A549 (cell line): ENCODE measurements around the gene WNT3A. TPM values are rescaled to one million over a fixed set of nuclear protein-coding genes. Genes with fewer than 3 reads are reported as not detected.

Experiments
- ATAC-seq, 2 experiments: fragments of 200-7000 bp in 1 of 2; fragments of >200 bp in 1 of 2; cut with Nextera tagmentation in 1 of 2; cut with Tn5 transposase in 1 of 2; 3 replicates each; pipeline versions ENCODE4 v1.8.0 to v1.9.1; 2018 to 2020; ENCODE audit warnings: mild to moderate bottlenecking in 1 of 2, moderate library complexity in 1 of 2
- CTCF ChIA-PET: fragments of 300-600 bp; sonication (Branson Sonifier 250); formaldehyde crosslinking; extraction: SDS; loops from one replicate; lab custom pipeline; 2021; ENCODE audit warnings: antibody characterized with exemption, inconsistent platforms; lab: Yijun Ruan, JAX
- POLR2A ChIA-PET: fragments of 350-600 bp; formaldehyde crosslinking; extraction: SDS; loops from one replicate; lab custom pipeline; 2021; ENCODE audit warnings: antibody characterized with exemption, inconsistent platforms; lab: Yijun Ruan, JAX
- DNase-seq, 2 experiments: peaks; one replicate each; pipeline versions ENCODE4 v3.0.0 to v3.0.0-alpha.2; 2011 to 2016; ENCODE audit warnings: low read depth in 1 of 2, low spot score in 1 of 2
- FAIRE-seq: peaks from 2 replicates; lab custom pipeline; 2011; peaks lifted over from hg19 to GRCh38; lab: Jason Lieb, UNC
- H3K27ac ChIP-seq, 2 experiments: fragments of >200 bp; sonication (Bioruptor Twin); formaldehyde crosslinking; 3 replicates each; pipeline ENCODE4 v1.5.1; 2016 to 2017
- H3K4me1 ChIP-seq: fragments of >200 bp; sonication (Bioruptor Twin); formaldehyde crosslinking; 3 replicates; pipeline ENCODE4 v1.6.1; 2016
- H3K4me2 ChIP-seq: fragments of >200 bp; sonication (Bioruptor Twin); formaldehyde crosslinking; 3 replicates; pipeline ENCODE4 v1.6.1; 2016
- H3K4me3 ChIP-seq: fragments of >200 bp; sonication (Bioruptor Twin); formaldehyde crosslinking; 3 replicates; pipeline ENCODE4 v1.5.1; 2016
- H3K9me3 ChIP-seq: fragments of >200 bp; sonication (Bioruptor Twin); formaldehyde crosslinking; 3 replicates; pipeline ENCODE4 v1.6.1; 2016
- ATOH8 ChIP-seq: fragments of 250-450 bp; sonication (Bioruptor Pico); IDR thresholded peaks from 2 replicates; pipeline ENCODE4 v1.5.0; 2020; ENCODE audit warnings: low read depth, mild to moderate bottlenecking, moderate library complexity
- CBX2 ChIP-seq: fragments of 200-600 bp; sonication (generic); IDR thresholded peaks from 2 replicates; pipeline ENCODE4 v1.6.1; 2016; ENCODE audit warnings: low read depth, mild to moderate bottlenecking, borderline replicate concordance
- CHD2 ChIP-seq: fragments of 150-350 bp; IDR thresholded peaks from 2 replicates; pipeline ENCODE4 v1.6.1; 2014; ENCODE audit warnings: low read length; ENCODE audit not compliant: partially characterized antibody
- EHF ChIP-seq: fragments of 250-450 bp; sonication (Bioruptor Pico); IDR thresholded peaks from 2 replicates; pipeline ENCODE4 v1.5.0; 2020; ENCODE audit warnings: mild to moderate bottlenecking
- EHMT2 ChIP-seq: fragments of 200-600 bp; sonication (generic); IDR thresholded peaks from 2 replicates; pipeline ENCODE4 v1.6.1; 2016; ENCODE audit warnings: antibody characterized with exemption, low read depth, mild to moderate bottlenecking, moderate library complexity
- ELK1 ChIP-seq: fragments of 150-350 bp; IDR thresholded peaks from 2 replicates; pipeline ENCODE4 v1.6.1; 2014; ENCODE audit warnings: low read depth, mild to moderate bottlenecking, low read length
- EP300 ChIP-seq, 2 experiments: fragments of >200 bp; sonication (Bioruptor Twin); formaldehyde crosslinking; IDR thresholded peaks; 2 replicates in 1 of 2; 3 replicates in 1 of 2; pipeline ENCODE4 v1.6.1; 2016 to 2017
- FOSL2 ChIP-seq, 2 experiments: fragments of 450-650 bp in 1 of 2; fragments of >200 bp in 1 of 2; sonication (Bioruptor Twin) in 1 of 2; formaldehyde crosslinking; IDR thresholded peaks; 2 replicates each; pipeline versions ENCODE4 v1.5.0 to v1.6.1; 2016 to 2020; ENCODE audit warnings: mild to moderate bottlenecking in 1 of 2, moderate library complexity in 1 of 2
- HDAC2 ChIP-seq: fragments of 200-600 bp; sonication (generic); IDR thresholded peaks from 2 replicates; pipeline ENCODE4 v1.6.1; 2016
- HMGXB4 ChIP-seq: fragments of 250-450 bp; sonication (Bioruptor Pico); IDR thresholded peaks from 2 replicates; pipeline ENCODE4 v1.5.0; 2021; ENCODE audit warnings: mild to moderate bottlenecking, moderate library complexity, borderline replicate concordance
- JUN ChIP-seq, 2 experiments: fragments of >200 bp; sonication (Bioruptor Twin); formaldehyde crosslinking; IDR thresholded peaks; 2 replicates in 1 of 2; 3 replicates in 1 of 2; pipeline ENCODE4 v1.6.1; 2016 to 2017
- KDM1A ChIP-seq: fragments of 200-600 bp; sonication (generic); IDR thresholded peaks from 2 replicates; pipeline ENCODE4 v1.6.1; 2016; ENCODE audit warnings: low read depth, mild to moderate bottlenecking
- MAFK ChIP-seq: fragments of 450-650 bp; IDR thresholded peaks from 2 replicates; pipeline ENCODE4 v1.6.1; 2014; ENCODE audit not compliant: partially characterized antibody
- NFE2L2 ChIP-seq: fragments of 150-350 bp; conservative IDR thresholded peaks from 2 replicates; pipeline ENCODE4 v1.6.1; 2014; ENCODE audit warnings: low read length
- NPAS2 ChIP-seq: fragments of 250-450 bp; sonication (Bioruptor Pico); IDR thresholded peaks from 2 replicates; pipeline ENCODE4 v1.8.0; 2022; ENCODE audit warnings: mild to moderate bottlenecking, moderate library complexity, borderline replicate concordance
- NR3C1 ChIP-seq: fragments of >200 bp; sonication (Bioruptor Twin); formaldehyde crosslinking; IDR thresholded peaks from 3 replicates; pipeline ENCODE4 v1.6.1; 2017
- POLR2A ChIP-seq: IDR thresholded peaks from 2 replicates; pipeline ENCODE4 v1.6.1; 2012; ENCODE audit warnings: mild to moderate bottlenecking, low read length
- POLR2AphosphoS2 ChIP-seq: conservative IDR thresholded peaks from 2 replicates; pipeline ENCODE4 v1.6.1; 2012; ENCODE audit warnings: low read length, improper control_type of control experiment, inconsistent platforms
- RAD21 ChIP-seq, 2 experiments: fragments of >200 bp in 1 of 2; sonication (Bioruptor Twin) in 1 of 2; formaldehyde crosslinking in 1 of 2; IDR thresholded peaks in 1 of 2; conservative IDR thresholded peaks in 1 of 2; 2 replicates in 1 of 2; 3 replicates in 1 of 2; pipeline ENCODE4 v1.6.1; 2012 to 2018; ENCODE audit warnings: inconsistent platforms in 1 of 2
- REST ChIP-seq: fragments of 200-600 bp; sonication (generic); IDR thresholded peaks from 2 replicates; pipeline ENCODE4 v1.6.1; 2016; ENCODE audit warnings: antibody characterized with exemption, mild to moderate bottlenecking, moderate library complexity
- RFX5 ChIP-seq: fragments of 450-650 bp; IDR thresholded peaks from 2 replicates; pipeline ENCODE4 v1.7.1; 2014; ENCODE audit warnings: antibody characterized with exemption, mild to moderate bottlenecking, moderate library complexity
- RNF2 ChIP-seq: fragments of 200-600 bp; sonication (generic); IDR thresholded peaks from 2 replicates; pipeline ENCODE4 v1.6.1; 2016; ENCODE audit warnings: low read depth, mild to moderate bottlenecking, antibody characterized with exemption, moderate library complexity, borderline replicate concordance
- SREBF2 ChIP-seq: fragments of 450-650 bp; IDR thresholded peaks from 2 replicates; pipeline ENCODE4 v1.6.1; 2014; ENCODE audit warnings: mild to moderate bottlenecking, moderate library complexity
- TFCP2L1 ChIP-seq: fragments of 250-450 bp; sonication (Bioruptor Pico); IDR thresholded peaks from 2 replicates; pipeline ENCODE4 v1.5.0; 2021; ENCODE audit warnings: mild to moderate bottlenecking
- TP53 ChIP-seq: fragments of 250-450 bp; sonication (Bioruptor Pico); IDR thresholded peaks from 2 replicates; pipeline ENCODE4 v1.5.0; 2021; ENCODE audit warnings: mild to moderate bottlenecking, moderate library complexity
- ZFP36 ChIP-seq: fragments of 450-650 bp; IDR thresholded peaks from 2 replicates; pipeline ENCODE4 v1.6.1; 2014; ENCODE audit warnings: borderline replicate concordance; ENCODE audit not compliant: partially characterized antibody
- ZNF302 ChIP-seq: fragments of 250-450 bp; sonication (Bioruptor Pico); IDR thresholded peaks from 2 replicates; pipeline ENCODE4 v1.9.0; 2021; ENCODE audit warnings: inconsistent platforms, mild to moderate bottlenecking, moderate library complexity
- WGBS: methylation state at CpG from one replicate; pipeline ENCODE4 v1.1.6; 2017; ENCODE audit errors: missing lambda C conversion rate; 5-methylcytosine and 5-hydroxymethylcytosine counted together
- polyA plus RNA-seq, 4 experiments: library from polyadenylated mRNA; depleted of rRNA in 3 of 4; stranded (reverse); fragments of >200 nt; fragmentation: RNase III in 1 of 4; extraction: RNeasy Plus Mini Kit Qiagen cat#74134 plus additional on column Dnase treatment in 1 of 4; gene quantifications; 2 replicates in 3 of 4; 3 replicates in 1 of 4; pipeline ENCODE4 v1.2.3, GENCODE V29; 2011 to 2017
- TF ChIP-seq, protein P1 (sequence below): IDR thresholded peaks from 2 replicates; pipeline ENCODE4 v1.6.1; 2012

Gene WNT3A
- polyA plus RNA-seq, 2 of the 4 experiments (the other 2 are of a cell fraction), result not detected

DNA sequence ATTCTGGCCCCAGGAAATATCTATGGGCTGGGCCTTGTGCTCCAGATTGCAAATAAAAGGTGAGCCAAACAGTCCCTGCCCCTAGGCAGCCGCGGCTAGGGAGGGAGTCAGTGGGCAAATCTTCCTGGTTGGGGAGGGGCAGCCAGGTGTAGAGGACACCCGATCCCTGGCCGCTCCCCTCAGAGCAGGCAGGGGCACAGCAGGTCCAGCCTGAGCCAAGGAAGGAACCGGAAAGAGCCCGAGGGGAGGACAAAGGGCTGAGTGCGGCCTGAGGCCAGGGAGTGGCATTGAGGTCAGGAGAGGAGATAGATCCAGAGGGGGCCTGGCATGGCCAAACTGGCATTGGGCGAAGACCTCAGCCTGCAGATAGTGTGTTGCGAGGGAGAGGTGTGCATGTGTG, 39.1 kb downstream of the WNT3A start:
- TF ChIP-seq EP300 (IDR thresholded peaks at IDR 0.05) (no peak), ATOH8 (CRISPR knock-in tag) (no peak), NFE2L2 (no peak), REST (no peak), SREBF2 (no peak), CBX2 (no peak), EHMT2 (no peak), FOSL2 (IDR thresholded peaks at IDR 0.05) (no peak), FOSL2 (CRISPR knock-in tag; IDR thresholded peaks at IDR 0.05) (no peak), KDM1A (no peak), POLR2AphosphoS2 (no peak), RFX5 (no peak), HDAC2 (no peak), ELK1 (no peak), POLR2A (no peak), NR3C1 (no peak), MAFK (no peak), EHF (CRISPR knock-in tag) (no peak)
- TF ChIP-seq, protein P1, sequence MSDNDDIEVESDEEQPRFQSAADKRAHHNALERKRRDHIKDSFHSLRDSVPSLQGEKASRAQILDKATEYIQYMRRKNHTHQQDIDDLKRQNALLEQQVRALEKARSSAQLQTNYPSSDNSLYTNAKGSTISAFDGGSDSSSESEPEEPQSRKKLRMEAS, result no peak
- Histone ChIP-seq H3K4me2 (no peak overlapping the region), H3K9me3 (0 out of 3 replicates have a peak, but pooled peaks cover 3% of the 10 kb centered on the region), H3K4me3 (no peak overlapping the region), H3K4me1 (peaks cover 19% of the 10 kb centered on the region), H3K27ac (no peak overlapping the region)
- ChIA-PET CTCF (no interaction called here), POLR2A (no interaction called here)
- FAIRE-seq, result no peak
- ATAC-seq, result no peak
- WGBS, result 71% methylated on average over 9 of the region's 9 CpGs
- no peak for DNase-seq

DNA sequence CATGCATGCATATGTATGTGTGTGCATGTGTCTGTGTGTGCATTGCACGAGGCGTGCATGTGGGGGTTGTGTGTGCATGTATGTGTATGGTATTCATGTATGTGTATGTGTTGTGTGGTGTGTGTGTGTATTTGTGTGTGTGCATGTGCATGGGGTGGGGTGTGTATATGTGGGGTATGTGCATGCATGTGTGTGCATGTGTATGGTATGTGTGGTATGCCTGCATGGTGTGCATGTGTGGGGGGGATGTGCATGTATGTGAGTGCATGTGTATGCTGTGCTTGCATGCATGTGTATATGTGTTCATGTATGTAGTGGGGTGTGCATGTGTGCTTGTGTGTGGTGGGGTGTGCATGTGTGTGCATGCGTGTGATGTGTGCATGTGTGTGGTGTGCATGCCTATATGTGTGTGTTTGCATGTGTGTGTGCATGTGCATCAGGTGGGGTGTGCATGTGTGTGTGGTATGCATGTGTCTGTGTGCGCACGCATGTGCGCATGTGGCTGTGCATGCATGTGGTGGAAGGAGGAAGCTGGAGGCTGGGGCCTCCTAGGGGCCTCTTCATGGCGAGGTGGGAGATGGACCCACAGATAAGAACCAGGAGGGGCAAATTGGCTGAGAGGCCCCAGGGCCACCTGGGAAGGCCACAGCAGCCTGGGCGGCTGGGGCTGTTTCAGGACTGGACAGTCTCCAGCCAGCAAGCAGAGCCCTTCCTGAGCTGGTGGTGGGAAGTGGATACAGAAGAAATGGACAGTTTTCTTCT, 39.8 kb downstream of the WNT3A start:
- no peak for ATAC-seq
- Histone ChIP-seq H3K27ac (no peak overlapping the region), H3K4me3 (no peak overlapping the region), H3K9me3 (0 out of 3 replicates have a peak, but pooled peaks cover 3% of the 10 kb centered on the region), H3K4me2 (no peak overlapping the region), H3K4me1 (peaks cover 19% of the 10 kb centered on the region)
- WGBS, result 90% methylated on average over 8 of the region's 8 CpGs
- FAIRE-seq, result no peak
- no peak for DNase-seq
- ChIA-PET POLR2A (no interaction called here), CTCF (no interaction called here)
- no peak for TF ChIP-seq JUN (IDR thresholded peaks at IDR 0.05)
- no peak for TF ChIP-seq ZFP36
- no peak for TF ChIP-seq HMGXB4
- no peak for TF ChIP-seq TFCP2L1 (CRISPR knock-in tag)
- TF ChIP-seq ATOH8 (CRISPR knock-in tag), result no peak
- TF ChIP-seq POLR2A, result no peak
- no peak for TF ChIP-seq EHF (CRISPR knock-in tag)
- TF ChIP-seq POLR2AphosphoS2, result no peak
- TF ChIP-seq RAD21 (conservative IDR thresholded peaks at IDR 0.05 in 1 of 2, IDR thresholded peaks at IDR 0.05 in 1 of 2), result no peak
- no peak for TF ChIP-seq EP300 (IDR thresholded peaks at IDR 0.05)
- TF ChIP-seq CBX2, result no peak
- TF ChIP-seq CHD2, result no peak
- TF ChIP-seq NPAS2 (CRISPR knock-in tag), result no peak
- TF ChIP-seq RNF2, result no peak
- no peak for TF ChIP-seq ZNF302
- no peak for TF ChIP-seq TP53 (CRISPR knock-in tag)
- TF ChIP-seq MAFK, result no peak
